ENCODE measurements around the gene TLE4.

DNA sequence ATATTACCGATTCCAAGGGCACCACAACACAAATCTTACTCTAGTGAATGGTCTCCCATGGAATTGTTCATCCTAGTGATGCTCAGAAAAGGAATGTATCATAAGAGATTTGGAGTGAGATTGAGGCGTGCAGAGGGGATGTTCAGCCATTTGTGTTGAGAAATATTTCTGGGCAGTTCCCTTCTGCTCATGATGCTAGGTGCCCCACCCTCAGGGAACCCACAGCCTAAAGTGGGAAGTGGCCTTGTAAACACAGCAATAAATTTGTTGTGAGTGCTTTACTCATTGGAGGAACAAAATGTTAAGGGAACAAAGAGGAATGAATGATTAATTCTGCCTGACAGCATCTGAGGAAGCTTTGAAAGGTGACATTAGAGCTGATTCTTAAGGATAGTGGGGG, 129.9 kb downstream of the TLE4 start:
- TF ChIP-seq POLR2AphosphoS5 (IDR thresholded peaks at IDR 0.05; ENCODE audit: low read length), result no peak
- no peak for TF ChIP-seq RAD51 (IDR thresholded peaks at IDR 0.05)
- TF ChIP-seq, protein P1, sequence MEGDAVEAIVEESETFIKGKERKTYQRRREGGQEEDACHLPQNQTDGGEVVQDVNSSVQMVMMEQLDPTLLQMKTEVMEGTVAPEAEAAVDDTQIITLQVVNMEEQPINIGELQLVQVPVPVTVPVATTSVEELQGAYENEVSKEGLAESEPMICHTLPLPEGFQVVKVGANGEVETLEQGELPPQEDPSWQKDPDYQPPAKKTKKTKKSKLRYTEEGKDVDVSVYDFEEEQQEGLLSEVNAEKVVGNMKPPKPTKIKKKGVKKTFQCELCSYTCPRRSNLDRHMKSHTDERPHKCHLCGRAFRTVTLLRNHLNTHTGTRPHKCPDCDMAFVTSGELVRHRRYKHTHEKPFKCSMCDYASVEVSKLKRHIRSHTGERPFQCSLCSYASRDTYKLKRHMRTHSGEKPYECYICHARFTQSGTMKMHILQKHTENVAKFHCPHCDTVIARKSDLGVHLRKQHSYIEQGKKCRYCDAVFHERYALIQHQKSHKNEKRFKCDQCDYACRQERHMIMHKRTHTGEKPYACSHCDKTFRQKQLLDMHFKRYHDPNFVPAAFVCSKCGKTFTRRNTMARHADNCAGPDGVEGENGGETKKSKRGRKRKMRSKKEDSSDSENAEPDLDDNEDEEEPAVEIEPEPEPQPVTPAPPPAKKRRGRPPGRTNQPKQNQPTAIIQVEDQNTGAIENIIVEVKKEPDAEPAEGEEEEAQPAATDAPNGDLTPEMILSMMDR (IDR thresholded peaks at IDR 0.05 in 2 of 3, conservative IDR thresholded peaks at IDR 0.05 in 1 of 3; ENCODE audit: control insufficient read depth in 2 of 3, extremely low read depth in 1 of 3, insufficient read depth in 1 of 3, low read depth in 3 of 3, low read length in 3 of 3), result no peak
- TF ChIP-seq, protein P2, sequence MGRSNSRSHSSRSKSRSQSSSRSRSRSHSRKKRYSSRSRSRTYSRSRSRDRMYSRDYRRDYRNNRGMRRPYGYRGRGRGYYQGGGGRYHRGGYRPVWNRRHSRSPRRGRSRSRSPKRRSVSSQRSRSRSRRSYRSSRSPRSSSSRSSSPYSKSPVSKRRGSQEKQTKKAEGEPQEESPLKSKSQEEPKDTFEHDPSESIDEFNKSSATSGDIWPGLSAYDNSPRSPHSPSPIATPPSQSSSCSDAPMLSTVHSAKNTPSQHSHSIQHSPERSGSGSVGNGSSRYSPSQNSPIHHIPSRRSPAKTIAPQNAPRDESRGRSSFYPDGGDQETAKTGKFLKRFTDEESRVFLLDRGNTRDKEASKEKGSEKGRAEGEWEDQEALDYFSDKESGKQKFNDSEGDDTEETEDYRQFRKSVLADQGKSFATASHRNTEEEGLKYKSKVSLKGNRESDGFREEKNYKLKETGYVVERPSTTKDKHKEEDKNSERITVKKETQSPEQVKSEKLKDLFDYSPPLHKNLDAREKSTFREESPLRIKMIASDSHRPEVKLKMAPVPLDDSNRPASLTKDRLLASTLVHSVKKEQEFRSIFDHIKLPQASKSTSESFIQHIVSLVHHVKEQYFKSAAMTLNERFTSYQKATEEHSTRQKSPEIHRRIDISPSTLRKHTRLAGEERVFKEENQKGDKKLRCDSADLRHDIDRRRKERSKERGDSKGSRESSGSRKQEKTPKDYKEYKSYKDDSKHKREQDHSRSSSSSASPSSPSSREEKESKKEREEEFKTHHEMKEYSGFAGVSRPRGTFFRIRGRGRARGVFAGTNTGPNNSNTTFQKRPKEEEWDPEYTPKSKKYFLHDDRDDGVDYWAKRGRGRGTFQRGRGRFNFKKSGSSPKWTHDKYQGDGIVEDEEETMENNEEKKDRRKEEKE (IDR thresholded peaks at IDR 0.05), result no peak
- TF ChIP-seq POLR2A (IDR thresholded peaks at IDR 0.05; ENCODE audit: low read depth, low read length), result no peak
- no peak for TF ChIP-seq RAD21 (IDR thresholded peaks at IDR 0.05; ENCODE audit: insufficient read depth, low read depth, low read length)
- no peak for TF ChIP-seq CEBPB (IDR thresholded peaks at IDR 0.05; ENCODE audit: borderline replicate concordance in 1 of 2, low read depth in 2 of 2, low read length in 2 of 2)
